Fibroblast of lung (primary cell): ENCODE results near the gene WDR46.

Experiments used
- CTCF ChIP-seq, 2 donors: IDR thresholded peaks in 1 of 2; conservative IDR thresholded peaks in 1 of 2; 1 replicate in 1 of 2; 2 replicates in 1 of 2; pipeline ENCODE4 v1.5.1; 2011 to 2012; ENCODE audit warnings: low read length in 2 of 2, control low read depth in 1 of 2, inconsistent platforms in 1 of 2, low read depth in 1 of 2, mild to moderate bottlenecking in 1 of 2
- EZH2 ChIP-seq: IDR thresholded peaks from 2 replicates; pipeline ENCODE4 v1.5.1; 2012; ENCODE audit warnings: low read length, control low read depth, mild to moderate bottlenecking; ENCODE audit errors: missing control alignments

DNA sequence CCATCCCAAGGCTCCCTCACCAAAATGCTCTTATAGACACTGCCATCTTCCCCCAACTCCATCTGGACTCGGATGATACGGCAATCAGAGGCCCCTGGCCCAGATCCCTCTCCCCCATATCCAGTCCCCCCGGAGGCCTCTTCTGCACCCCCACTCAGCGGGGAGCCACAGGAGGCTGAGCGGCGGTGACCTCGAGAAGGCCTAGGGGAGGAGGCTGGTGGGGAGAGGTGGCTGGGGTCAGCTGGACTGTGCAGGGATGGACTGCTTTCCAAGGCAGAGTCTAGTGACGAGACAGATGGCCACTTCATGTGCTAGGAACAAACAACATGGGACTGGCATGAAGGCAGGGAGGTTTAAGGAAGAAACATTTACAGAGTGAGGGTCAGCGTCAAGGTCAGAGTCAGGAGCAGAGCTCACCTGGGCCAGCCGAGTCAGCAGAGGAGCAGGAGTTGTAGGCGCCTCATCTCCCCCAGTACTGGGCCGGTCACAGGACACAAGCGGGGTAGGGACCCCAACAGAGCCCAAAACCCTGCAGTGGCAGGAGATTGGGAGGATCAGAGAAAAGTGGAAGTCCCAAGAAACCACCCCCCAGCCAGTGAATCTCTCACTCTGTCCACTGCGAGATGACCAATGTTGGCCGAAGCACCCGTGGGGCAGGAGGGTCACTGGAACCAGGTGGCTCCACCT is 4.1 kb upstream of the WDR46 start:
- no peak for TF ChIP-seq EZH2
- TF ChIP-seq CTCF (conservative IDR thresholded peaks at IDR 0.05 in 1 of 2, IDR thresholded peaks at IDR 0.05 in 1 of 2; ENCODE audit: low read depth in 1 of 2, low read length in 2 of 2) = no peak
